K562 (cell line): ENCODE results near the gene RUVBL2. TPM values are rescaled to one million over a fixed set of nuclear protein-coding genes. Genes with fewer than 3 reads are reported as not detected.

ENCODE experiments used
- HEY1 ChIP-seq: fragments of 250-450 bp; sonication (Bioruptor Pico); IDR thresholded peaks from 2 replicates; pipeline ENCODE4 v1.5.0; 2020; ENCODE audit warnings: mild to moderate bottlenecking, moderate library complexity, borderline replicate concordance
- MAFF ChIP-seq: IDR thresholded peaks from 2 replicates; pipeline ENCODE4 v1.6.1; 2012; ENCODE audit warnings: low read length, improper control_type of control experiment
- NEUROD1 ChIP-seq: fragments of 150-350 bp; IDR thresholded peaks from 2 replicates; pipeline ENCODE4 v1.6.1; 2014; ENCODE audit warnings: borderline replicate concordance, low read length, low read depth; ENCODE audit not compliant: partially characterized antibody
- NRF1 ChIP-seq, 2 experiments: fragments of 450-650 bp; IDR thresholded peaks in 1 of 2; conservative IDR thresholded peaks in 1 of 2; 2 replicates each; pipeline ENCODE4 v1.6.1; 2014; ENCODE audit warnings: mild to moderate bottlenecking in 2 of 2
- RAD21 ChIP-seq, 2 experiments: fragments of 250-450 bp in 1 of 2; fragments of 450-650 bp in 1 of 2; sonication (Bioruptor Pico) in 1 of 2; formaldehyde crosslinking in 1 of 2; IDR thresholded peaks in 1 of 2; conservative IDR thresholded peaks in 1 of 2; 2 replicates each; pipeline versions ENCODE4 v1.4.0 to v1.8.0; 2020 to 2022; ENCODE audit warnings: mild to moderate bottlenecking in 2 of 2, moderate library complexity in 1 of 2
- RFX5 ChIP-seq: IDR thresholded peaks from 2 replicates; pipeline ENCODE4 v1.6.1; 2011; ENCODE audit warnings: low read depth, mild to moderate bottlenecking, improper control_type of control experiment, low read length
- ZNF165 ChIP-seq: fragments of 250-450 bp; sonication (Bioruptor Pico); IDR thresholded peaks from 2 replicates; pipeline ENCODE4 v1.4.0; 2020; ENCODE audit warnings: borderline replicate concordance
- ZNF24 ChIP-seq: fragments of 450-650 bp; IDR thresholded peaks from 2 replicates; pipeline ENCODE4 v1.6.1; 2016
- ZNF785 ChIP-seq: fragments of 250-450 bp; sonication (Bioruptor Pico); IDR thresholded peaks from 2 replicates; pipeline ENCODE4 v1.4.0; 2020; ENCODE audit warnings: mild to moderate bottlenecking
- ZSCAN32 ChIP-seq: fragments of 450-650 bp; formaldehyde crosslinking; IDR thresholded peaks from 2 replicates; pipeline ENCODE4 v1.4.0; 2020; ENCODE audit warnings: mild to moderate bottlenecking, moderate library complexity
- polyA plus RNA-seq, 8 experiments: library from polyadenylated mRNA; depleted of rRNA in 4 of 8; stranded (reverse) in 5 of 8; unstranded in 3 of 8; fragments of >200 nt; fragmentation: Nextera tagmentation in 2 of 8; fragmentation: Illumina TruSeq in 1 of 8; extraction: Ambion mirVana in 2 of 8; extraction: Trizol in 1 of 8; gene quantifications; 2 replicates each; pipeline versions ENCODE4 v1.2.1 to v1.2.3, GENCODE V29; 2011 to 2014; ENCODE audit warnings: inconsistent platforms in 1 of 8, missing spikeins in 1 of 8
- total RNA-seq, 7 experiments: library from RNA; depleted of rRNA in 6 of 7; stranded (reverse); fragments of >200 nt in 6 of 7; fragmentation: Illumina TruSeq in 2 of 7; extraction: Trizol in 2 of 7; gene quantifications; 2 replicates each; pipeline versions ENCODE4 v1.2.1 to v1.2.3, GENCODE V29; 2011 to 2021; ENCODE audit warnings: low replicate concordance in 1 of 7
- TF ChIP-seq, protein P1 (sequence below): fragments of 250-450 bp; sonication (Bioruptor Pico); IDR thresholded peaks from 2 replicates; pipeline ENCODE4 v1.4.0; 2020

RUVBL2 gene
- total and polyA plus RNA-seq, 9 of the 15 experiments (the other 6 are each of a cell fraction or from before 2014, with no cell fraction given) = 71.4 to 453 (median 237) TPM

DNA sequence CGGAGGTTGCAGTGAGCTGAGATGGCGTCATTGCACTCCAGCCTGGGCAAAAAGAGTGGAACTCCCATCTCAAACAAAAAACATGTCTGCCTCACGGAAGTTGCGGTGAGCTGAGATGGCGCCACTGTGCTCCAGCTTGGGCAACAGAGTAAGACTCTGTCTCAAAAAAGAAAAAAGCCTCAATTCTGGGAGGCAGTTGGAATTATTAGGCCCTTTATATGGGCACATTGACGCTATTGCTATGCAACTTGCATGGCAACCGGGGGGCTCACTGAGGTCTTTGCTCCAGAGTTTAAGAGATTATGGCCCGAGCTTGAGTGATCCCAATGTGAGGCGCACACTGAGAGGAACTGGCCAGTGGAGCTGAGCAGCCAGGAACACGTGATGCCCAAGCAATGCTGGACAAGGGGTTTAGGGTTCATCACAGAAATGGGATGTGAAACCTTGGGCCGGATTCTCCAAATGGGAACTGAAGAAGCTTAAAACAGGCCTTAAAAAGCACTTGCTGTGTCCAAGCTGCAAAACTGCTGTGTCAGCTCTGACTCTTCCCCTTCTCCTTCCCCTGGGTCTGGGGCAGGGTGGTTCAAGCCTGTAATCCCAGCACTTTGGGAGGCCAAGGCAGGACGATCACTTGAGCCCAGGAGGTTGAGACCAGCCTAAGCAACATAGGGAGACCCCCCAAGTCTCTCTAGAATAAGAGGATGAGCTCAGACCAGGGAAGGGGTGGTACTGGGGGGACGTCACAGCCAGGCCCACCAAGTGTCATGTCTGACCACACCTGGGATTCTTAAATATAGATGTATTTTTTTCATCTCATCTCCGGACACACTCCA, 26.1 kb upstream of the RUVBL2 start (continued):
- TF ChIP-seq, protein P1, sequence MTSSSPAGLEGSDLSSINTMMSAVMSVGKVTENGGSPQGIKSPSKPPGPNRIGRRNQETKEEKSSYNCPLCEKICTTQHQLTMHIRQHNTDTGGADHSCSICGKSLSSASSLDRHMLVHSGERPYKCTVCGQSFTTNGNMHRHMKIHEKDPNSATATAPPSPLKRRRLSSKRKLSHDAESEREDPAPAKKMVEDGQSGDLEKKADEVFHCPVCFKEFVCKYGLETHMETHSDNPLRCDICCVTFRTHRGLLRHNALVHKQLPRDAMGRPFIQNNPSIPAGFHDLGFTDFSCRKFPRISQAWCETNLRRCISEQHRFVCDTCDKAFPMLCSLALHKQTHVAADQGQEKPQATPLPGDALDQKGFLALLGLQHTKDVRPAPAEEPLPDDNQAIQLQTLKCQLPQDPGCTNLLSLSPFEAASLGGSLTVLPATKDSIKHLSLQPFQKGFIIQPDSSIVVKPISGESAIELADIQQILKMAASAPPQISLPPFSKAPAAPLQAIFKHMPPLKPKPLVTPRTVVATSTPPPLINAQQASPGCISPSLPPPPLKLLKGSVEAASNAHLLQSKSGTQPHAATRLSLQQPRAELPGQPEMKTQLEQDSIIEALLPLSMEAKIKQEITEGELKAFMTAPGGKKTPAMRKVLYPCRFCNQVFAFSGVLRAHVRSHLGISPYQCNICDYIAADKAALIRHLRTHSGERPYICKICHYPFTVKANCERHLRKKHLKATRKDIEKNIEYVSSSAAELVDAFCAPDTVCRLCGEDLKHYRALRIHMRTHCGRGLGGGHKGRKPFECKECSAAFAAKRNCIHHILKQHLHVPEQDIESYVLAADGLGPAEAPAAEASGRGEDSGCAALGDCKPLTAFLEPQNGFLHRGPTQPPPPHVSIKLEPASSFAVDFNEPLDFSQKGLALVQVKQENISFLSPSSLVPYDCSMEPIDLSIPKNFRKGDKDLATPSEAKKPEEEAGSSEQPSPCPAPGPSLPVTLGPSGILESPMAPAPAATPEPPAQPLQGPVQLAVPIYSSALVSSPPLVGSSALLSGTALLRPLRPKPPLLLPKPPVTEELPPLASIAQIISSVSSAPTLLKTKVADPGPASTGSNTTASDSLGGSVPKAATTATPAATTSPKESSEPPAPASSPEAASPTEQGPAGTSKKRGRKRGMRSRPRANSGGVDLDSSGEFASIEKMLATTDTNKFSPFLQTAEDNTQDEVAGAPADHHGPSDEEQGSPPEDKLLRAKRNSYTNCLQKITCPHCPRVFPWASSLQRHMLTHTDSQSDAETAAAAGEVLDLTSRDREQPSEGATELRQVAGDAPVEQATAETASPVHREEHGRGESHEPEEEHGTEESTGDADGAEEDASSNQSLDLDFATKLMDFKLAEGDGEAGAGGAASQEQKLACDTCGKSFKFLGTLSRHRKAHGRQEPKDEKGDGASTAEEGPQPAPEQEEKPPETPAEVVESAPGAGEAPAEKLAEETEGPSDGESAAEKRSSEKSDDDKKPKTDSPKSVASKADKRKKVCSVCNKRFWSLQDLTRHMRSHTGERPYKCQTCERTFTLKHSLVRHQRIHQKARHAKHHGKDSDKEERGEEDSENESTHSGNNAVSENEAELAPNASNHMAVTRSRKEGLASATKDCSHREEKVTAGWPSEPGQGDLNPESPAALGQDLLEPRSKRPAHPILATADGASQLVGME (CRISPR knock-in tag) = 0 out of 2 replicates have a peak, but pooled peaks have one; percentile 18
- TF ChIP-seq NEUROD1 (no peak), ZSCAN32 (no peak), NRF1 (conservative IDR thresholded peaks at IDR 0.05 in 1 of 2, IDR thresholded peaks at IDR 0.05 in 1 of 2) (0 out of 4 replicates have a peak, but pooled peaks have one; percentile 30 to 33), RAD21 (CRISPR knock-in tag; conservative IDR thresholded peaks at IDR 0.05 in 1 of 2, IDR thresholded peaks at IDR 0.05 in 1 of 2) (no peak), MAFF (peak; percentile 98), ZNF165 (CRISPR knock-in tag) (no peak), ZNF785 (CRISPR knock-in tag) (no peak), ZNF24 (no peak), HEY1 (CRISPR knock-in tag) (0 out of 2 replicates have a peak, but pooled peaks have one; percentile 75), RFX5 (no peak)
